HG03097 (cell line): ENCODE measurements around the gene PTPRG.
"Not testable (repeated sequence)": the region's sequence is repeated elsewhere in the genome, so short reads cannot be mapped to it uniquely, and the experiment has no call there.

Experiments
- ATAC-seq: cut with Tn5 transposase; IDR thresholded peaks from one replicate; pipeline ENCODE4 v1.9.1; 2021; ENCODE audit not compliant: unreplicated experiment, low FRiP score

Gene PTPRG

DNA sequence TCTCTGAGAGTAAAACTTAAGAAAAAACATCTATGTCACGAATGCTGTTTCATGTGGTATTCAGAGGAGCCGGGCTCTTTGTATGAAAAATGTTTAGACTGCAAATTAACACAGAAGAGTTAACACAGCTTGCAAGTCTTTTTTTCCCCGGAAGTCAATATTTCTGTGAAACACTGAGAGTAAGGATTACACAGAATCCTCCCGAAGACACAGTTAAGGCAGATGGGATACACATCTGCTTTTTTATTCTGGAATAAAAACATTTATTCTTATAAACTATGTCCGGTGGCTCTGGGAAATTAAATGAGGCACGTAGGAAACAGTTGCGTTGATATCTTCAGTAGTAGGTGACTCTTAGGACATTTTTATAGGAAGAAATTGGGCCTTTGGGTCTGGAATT lies 180.6 kb downstream of the PTPRG start:
- ATAC-seq, result no peak

DNA sequence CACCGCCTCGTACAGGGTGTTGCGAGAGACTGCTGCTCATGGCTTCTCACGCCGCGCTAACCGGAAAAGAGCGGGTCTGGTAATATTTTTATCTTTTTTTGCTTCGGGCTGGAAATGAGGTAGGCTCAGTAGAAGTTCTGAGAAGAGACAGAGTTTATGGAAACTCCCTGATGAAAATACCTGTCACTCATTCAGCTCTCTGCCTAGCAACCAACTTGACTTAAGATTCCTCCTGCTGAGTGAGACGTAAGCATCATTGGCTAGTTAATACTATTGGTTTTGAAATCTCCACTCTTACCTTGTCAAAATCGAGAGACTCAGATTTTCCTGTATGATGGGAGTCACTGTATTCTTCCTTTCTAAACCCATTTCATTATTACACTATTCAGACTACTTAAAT lies 181.7 kb downstream of the PTPRG start:
- no peak for ATAC-seq

DNA sequence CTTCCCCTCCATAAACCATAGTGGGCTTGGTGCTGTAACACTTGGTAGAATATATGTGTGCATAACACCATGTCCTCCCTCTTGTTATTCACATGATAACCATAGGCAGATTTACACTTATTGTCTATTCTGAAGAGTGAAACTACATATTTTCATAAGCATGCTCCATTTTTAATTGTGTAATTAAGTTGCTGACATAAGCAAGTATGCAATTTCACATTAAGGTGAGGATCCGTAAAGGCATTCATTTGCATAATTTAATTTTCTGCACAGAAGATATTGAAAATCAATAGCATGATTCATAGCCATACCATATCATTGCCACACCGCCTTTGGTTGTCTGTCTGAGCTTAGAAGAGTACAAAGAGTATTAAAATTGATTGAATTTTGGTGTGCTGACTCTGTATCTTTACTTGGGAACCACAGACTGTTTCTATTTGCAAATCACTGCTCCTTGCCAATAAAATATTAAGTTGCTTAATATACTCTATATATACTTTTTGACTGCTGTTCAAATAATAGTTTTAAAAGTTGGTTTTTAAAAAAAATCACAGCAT lies 182.4 kb downstream of the PTPRG start:
- no peak for ATAC-seq

DNA sequence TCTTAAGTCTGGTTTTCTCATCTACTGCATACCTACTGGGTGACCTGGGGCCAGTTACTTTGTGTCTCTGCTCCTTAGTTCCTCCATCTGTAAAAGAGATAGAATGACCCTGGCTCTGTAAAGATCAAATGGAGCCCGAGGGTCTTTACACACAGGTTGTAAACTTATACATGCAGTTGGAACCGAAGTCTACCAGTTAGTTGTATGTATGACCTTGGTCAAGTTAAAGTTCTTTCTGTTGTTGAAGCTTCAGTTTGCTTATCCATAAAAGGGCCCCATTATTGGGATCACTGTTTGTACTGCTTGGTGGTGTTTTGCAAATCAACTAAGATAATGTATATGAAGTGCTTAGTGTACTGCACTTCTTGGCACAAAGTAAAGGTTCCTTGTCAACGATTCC lies 186.9 kb downstream of the PTPRG start:
- no peak for ATAC-seq

DNA sequence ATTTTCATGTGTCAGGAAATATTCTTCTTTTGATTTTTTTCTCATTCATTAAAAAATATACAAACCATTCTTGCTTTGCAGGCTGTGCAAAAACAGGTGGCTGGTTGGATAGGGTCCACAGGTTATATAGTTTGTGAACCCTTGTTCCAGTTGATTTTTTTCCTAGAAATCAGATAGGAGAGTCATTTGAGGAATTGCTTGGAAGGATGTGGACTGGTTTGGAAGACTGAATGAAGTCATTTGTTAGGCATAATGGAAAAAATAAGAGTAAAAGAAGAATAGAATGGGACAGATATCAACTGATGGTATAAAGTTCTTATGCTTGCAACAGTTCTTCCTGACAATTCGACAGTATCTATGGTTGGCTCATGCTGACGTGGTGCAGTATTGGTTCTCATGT lies 189.4 kb downstream of the PTPRG start:
- no peak for ATAC-seq

DNA sequence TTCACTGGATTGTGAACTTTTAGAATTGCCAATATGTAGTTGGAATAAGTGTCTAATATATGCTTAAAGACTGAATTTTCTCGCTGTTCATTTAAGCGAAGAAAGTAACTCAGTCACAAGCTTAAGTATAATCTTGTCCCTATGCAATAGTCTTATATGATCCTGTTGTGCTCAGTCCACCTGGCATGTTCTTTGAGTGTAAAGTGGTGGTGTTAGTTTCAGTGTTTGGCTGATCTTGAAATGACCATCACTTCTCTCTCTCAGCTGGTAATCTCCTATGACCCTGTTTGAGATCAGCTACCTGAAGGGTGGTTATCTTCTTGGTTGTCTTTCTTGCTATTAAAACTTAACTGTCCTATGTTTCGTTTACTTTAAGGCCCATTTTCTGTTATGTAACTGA lies 197.5 kb downstream of the PTPRG start:
- ATAC-seq, result no peak

DNA sequence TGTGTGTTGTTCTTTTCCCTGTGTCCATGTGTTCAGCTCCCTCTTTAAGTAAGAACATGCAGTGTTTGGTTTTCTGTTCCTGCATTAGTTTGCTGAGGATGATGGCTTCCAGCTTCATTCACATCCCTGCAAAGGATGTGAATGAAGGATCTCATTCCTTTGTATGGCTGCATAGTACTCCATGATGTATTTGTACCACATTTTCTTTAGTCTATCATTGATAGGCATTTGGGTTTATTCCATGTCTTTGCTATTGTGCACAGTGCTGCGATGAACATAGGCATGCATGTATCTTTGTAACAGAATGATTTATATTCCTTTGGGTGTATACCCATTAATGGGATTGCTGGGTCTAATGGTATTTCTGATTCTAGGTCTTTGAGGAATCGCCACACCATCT lies 199.4 kb downstream of the PTPRG start:
- not testable (repeated sequence) for ATAC-seq

DNA sequence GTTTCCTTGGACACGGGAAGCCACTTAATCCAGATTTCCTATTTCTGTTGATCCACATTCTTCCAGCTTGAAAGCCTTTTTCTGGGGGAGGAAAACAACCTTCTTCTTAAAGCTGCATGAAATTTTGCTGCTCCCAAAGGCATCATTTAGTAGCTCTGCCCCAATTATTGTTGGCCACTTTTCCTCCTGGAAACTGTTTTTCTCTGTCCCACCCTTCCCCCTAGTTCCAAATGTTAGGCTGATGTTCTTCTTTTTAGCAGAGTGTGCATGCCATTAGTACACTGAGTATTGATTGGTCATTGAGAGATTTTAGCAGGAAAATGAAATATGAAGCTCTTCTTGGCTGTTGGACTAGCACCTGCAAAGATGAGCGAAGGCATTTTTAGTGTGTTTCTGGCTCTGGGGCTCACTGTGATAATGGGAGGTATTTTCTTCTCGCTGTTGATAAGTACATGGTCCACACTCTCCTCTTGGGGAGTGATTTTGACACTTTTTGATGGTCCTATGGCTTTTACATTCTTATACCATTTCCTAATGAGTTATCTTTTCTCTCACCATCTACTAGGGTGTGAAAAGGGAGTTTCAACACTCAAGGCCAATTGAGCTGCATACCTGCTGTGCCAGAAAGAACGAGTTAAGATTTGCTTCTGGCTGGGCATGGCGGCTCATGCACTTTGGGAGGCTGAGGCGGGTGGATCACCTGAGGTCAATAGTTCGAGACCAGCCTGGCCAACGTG lies 200.5 kb downstream of the PTPRG start:
- ATAC-seq, result no peak

DNA sequence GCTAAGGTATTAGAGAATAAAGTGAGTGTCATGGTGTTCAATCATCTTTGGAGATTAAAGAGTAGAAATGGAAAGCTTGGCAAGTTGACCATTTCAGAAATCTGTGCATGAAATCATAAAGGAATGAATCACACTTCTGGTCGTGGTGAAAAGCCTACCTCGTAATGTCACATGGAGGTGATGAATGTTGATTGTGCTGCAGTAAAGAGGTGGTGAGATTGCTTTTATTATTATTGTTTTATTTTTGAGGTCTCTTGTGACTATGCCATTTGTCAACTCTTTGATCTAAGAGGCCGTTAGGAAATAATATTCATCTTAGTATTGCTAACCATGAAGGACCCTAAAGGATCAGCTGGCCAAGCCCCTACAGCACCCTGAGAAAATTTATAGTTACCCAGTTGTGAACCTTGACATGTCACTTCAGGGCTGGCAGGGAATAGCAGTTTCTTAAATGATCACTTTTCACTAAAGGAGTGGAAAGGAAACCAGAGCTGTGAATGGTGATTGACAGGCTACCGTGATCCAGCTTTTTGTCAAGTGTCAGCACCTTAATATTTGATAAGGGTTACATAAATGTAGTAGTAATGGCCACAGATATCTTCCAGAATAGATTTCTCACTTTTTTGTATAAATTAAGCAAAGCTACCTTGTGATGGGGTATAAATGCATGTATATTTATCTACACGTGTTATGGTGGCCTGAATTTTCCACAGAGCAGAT lies 203.9 kb downstream of the PTPRG start:
- ATAC-seq, result no peak

DNA sequence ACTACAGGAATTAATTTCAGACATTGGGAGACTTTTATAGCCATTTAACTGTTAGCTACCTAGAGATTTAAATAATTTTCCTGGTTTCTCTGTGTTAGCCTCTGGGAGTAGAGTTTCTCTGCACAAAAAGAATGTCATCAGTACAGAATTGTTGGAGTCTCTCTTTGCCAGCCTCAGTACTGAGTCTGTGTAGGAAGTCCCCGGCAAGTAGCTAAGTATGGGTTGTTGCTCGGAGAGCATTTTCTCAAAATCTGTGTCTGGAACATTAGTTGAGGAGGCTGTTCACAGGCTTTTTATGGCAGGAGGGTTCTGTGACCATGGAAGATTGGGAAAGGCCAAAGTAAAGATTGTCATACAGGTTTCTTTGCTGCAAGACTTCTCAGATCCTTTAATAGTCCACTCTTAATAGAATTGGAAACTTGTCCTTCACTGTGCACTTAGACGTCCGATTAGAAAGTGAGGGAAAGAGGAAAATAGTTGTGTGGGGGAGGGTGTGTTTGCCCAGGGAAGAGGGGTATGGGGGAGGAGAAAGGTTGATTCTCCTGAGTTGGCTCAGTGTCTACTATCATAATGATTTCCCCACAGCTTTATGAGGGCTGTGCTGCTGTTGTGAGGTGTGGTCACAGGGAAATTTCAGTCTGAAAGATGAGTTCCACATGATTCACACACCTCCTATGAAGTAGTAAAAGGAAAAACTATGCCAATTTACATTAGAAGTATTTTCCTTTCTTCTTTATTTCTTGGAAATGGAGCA lies 207.1 kb downstream of the PTPRG start:
- no peak for ATAC-seq

DNA sequence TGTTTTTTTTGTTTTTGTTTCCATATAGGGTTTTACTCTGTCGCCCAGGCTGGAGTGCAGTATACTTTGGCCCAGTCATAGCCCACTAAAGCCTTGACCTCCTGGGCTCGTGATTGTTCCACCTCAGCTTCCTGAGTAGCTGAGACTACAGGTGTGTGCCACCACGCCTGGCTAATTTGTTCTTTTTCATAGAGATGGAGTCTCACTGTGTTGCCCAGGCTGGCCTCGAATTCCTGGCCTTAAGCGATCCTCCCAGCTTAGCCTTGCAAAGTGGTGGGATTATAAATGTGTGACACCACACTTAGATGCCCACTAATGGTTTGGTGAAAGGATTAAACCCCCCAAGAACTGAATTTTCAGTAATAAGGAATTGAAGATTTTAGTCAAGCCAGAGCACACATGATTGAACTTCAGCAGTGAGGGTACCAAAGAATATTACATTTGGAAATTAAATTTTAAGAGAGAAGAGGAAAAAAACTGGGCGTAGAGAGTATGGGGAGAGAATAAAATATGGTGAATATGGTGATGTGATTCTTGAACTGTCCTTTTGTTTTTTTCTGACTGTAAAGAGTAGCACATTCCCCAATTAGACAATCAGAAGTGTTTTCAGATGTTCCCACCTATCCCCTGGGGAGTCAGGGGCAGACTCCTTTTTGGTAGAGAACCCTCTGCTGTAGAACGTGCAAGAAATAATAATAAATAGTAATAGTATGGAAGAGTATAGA lies 208.1 kb downstream of the PTPRG start:
- ATAC-seq, result no peak

DNA sequence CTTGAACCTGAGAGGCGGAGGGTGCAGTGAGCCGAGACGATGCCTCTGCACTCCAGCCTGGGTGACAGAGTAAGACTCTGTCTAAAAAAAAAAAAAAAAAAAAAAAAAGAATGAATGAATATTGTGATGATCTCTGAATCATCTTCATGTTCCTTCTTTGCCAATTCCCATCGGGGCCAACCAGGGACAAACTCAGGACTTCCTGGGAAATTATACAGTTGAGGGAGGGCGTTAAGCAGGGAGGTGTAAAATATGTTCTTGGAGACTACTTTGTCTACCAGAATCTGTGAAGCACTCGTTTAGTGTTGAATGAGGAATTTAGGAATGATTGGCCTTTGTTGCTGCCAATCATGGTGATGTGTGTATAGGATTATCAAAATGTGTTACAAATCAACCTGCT lies 210.6 kb downstream of the PTPRG start:
- no peak for ATAC-seq

DNA sequence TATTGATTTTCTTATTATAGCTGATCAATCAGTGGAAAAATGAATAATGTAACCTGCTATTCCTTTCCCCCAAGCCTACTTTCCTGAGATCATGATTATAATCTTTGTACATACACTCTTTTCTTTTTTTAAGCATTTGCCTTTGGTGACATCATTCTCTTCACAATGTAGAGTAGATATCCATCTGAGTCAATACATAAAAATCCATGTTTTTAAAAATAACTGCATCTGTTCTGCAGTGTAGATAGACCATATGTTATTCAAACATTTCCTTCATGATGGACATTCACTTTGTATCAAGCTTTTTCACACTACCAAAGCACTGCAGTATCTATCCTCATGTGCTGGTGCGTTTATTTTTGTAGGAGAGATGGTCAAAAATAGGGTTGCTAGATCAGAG lies 211.1 kb downstream of the PTPRG start:
- no peak for ATAC-seq

DNA sequence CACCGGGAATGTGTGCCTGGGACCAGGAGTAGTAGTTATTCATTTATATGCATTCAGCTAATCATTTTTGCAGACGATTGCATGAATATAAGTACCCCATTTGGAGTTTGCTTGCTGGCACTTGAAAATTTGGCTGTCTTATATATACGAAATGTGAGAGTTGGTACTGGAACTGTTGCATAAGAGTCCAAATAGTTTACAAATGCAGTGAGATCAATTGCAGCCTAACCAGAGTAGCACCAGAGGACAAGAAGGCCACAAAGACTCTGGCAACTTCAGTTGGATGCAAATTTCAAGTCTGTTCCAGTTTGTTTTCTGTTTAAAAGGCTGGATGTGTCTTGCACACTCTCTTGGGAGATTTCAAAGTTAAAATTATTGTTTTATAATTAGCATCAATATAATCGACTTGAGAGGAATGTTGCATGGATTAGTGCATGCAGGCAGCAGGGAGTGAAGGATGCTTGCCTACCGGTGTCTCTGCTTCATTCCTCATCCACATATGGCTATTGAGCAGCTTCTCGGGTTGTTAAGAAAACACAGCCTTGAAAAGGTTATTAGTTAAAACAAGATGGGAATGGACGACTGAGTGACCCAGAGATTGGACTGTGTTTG lies 213.0 kb downstream of the PTPRG start:
- no peak for ATAC-seq

DNA sequence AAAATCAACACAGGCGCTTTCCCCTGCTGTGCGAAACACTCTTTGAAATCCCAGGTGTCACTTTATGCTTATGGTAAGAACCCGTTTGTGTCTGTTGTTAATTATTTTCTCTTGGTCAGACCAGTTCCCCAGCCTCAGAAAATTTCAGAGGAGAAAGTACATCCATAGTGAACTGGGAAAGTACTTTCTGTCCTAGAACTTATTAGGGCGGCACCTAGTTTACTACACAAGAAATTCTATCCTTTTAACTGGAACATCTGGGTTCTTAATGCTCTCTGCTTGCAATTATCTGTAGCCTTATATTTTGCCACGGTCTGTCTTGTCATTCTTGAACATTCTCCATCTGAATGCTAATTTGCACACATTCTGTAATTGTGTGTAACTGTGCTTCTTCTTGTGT lies 215.0 kb downstream of the PTPRG start:
- ATAC-seq, result no peak

DNA sequence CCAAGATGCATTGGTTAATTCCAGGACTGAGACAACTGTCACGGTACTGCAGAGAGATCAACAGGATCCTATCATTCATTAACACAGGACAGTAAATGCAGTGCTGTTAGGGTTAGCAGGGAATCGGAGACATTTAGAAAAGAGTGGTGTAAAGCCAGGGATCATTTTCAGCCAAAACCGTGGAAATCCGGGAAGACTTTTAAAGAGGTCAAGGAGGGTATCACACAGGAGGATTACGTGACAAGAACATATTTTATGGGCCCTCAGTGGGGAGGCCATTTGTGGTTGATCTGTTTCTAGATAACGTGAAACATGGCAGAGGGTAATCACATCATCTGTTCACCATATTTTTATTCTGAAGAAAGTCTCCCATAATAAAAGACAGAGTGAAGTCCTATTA lies 216.1 kb downstream of the PTPRG start:
- ATAC-seq, result no peak

DNA sequence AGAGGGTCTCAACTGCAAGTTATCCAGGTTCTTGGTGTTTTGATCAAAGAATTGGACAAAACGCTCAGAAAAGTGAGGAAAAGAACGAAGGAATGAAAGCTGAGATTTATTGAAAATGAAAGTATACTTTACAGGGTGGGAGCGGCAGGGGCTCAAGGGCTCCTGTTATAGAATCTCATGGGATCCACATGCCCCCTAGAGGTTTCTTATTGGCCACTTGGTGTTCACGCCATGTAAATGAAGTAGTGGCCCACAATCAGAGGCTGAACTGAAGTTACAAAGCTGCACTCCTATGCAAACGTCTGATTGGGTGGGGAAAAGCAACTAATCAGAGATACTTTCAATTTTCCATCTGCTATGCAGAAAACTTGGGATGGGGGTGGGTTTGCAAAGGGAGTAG lies 216.7 kb downstream of the PTPRG start:
- no peak for ATAC-seq

DNA sequence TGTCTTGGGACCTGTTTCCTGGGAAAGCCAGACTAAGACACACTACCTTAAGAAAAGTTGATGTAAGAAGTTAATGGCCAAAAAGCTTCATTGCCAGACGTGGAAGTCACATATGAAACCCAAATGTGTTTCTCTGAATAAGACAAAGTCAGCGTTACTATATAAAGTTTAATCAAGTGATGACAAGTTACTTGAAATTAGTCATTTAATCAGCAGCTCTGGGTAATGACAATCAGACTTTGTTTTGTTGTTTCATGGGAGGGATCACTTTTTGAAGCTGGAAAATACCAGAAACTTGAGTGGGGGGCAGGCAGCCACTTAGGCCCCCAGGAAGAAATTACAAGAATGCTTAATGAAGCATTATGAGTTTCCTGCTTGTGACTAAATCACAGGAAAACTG lies 218.6 kb downstream of the PTPRG start:
- no peak for ATAC-seq

DNA sequence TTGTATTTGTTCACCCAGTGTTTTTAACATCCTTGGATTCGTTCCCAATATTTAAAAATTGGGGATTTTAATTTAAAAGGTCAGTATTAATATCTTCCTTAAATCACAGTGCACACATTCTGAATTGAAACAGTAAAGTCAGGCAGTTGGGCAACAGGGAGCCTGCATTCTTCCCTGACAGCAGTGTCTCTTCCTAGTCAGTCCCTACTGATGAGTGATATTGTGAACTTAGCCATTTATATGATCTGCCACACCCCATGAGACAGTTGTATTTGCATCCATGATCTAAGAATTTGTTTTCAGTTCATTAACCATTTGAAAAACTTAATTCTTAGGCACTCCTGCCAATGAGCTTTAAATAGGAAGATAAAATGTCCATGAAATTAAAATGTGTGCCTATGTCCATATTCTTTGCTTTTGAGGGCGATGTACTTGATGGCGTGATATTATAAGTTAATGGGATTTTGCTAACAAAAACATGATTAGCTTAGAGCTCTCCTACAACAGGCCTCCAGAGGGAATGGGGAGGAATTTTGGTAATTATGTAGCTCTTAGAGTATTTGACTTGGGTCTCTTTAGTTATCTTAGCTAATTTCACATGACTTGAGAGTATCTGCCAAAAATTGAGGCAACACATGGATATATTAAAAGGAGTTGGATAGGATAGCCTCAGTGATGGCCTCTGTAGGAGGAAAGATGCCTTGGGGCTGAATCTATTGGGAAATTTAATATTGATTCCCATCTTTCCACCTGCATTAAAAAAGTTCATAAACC lies 219.3 kb downstream of the PTPRG start:
- ATAC-seq, result no peak
